Astrocyte (in vitro differentiated cells and primary cell): ENCODE data around the gene TRAPPC3. TPM values are rescaled to one million over a fixed set of nuclear protein-coding genes. Genes with fewer than 3 reads are reported as not detected.
A peak's percentile ranks its signal among the peaks of the same experiment; 100 is the strongest.

ENCODE experiments used
- DNase-seq: peaks from one replicate; pipeline ENCODE4 v3.0.0-alpha.2; 2010; ENCODE audit warnings: low read depth
- FAIRE-seq: peaks from 2 replicates; lab custom pipeline; 2011; peaks lifted over from hg19 to GRCh38; lab: Jason Lieb, UNC
- H2AFZ ChIP-seq: 2 replicates; pipeline ENCODE4 v1.6.0; 2012; ENCODE audit warnings: low read depth, low read length, inconsistent platforms
- H3K27ac ChIP-seq: 2 replicates; pipeline ENCODE4 v1.5.1; 2011; ENCODE audit warnings: low read depth, low read length, inconsistent platforms
- H3K27me3 ChIP-seq: 2 replicates; pipeline ENCODE4 v1.6.0; 2011; ENCODE audit warnings: low read length, inconsistent platforms; ENCODE audit not compliant: insufficient read depth
- H3K36me3 ChIP-seq: 2 replicates; pipeline ENCODE4 v1.5.1; 2011; ENCODE audit warnings: low read length, inconsistent platforms; ENCODE audit not compliant: insufficient read depth
- H3K4me1 ChIP-seq: 2 replicates; pipeline ENCODE4 v1.5.1; 2011; ENCODE audit warnings: low read length, inconsistent platforms; ENCODE audit not compliant: insufficient read depth
- H3K4me2 ChIP-seq: 2 replicates; pipeline ENCODE4 v1.6.0; 2012; ENCODE audit warnings: low read length, inconsistent platforms
- H3K4me3 ChIP-seq: 2 replicates; pipeline ENCODE4 v1.5.1; 2011; ENCODE audit warnings: low read depth, mild to moderate bottlenecking, low read length, inconsistent platforms; ENCODE audit not compliant: insufficient read depth
- H3K79me2 ChIP-seq: 2 replicates; pipeline ENCODE4 v1.6.0; 2012; ENCODE audit warnings: mild to moderate bottlenecking, low read length, inconsistent platforms; ENCODE audit not compliant: insufficient read depth
- H3K9ac ChIP-seq: 2 replicates; pipeline ENCODE4 v1.6.0; 2012; ENCODE audit warnings: mild to moderate bottlenecking, low read length, inconsistent platforms
- H3K9me3 ChIP-seq: 2 replicates; pipeline ENCODE4 v1.5.1; 2012; ENCODE audit warnings: low read depth, mild to moderate bottlenecking, low read length, inconsistent platforms; ENCODE audit not compliant: insufficient read depth
- H4K20me1 ChIP-seq: 2 replicates; pipeline ENCODE4 v1.6.0; 2012; ENCODE audit warnings: low read length, inconsistent platforms; ENCODE audit not compliant: insufficient read depth
- H3K27ac Mint-ChIP-seq: one replicate; pipeline ENCODE4 v1.8.0; 2021; ENCODE audit warnings: mild to moderate bottlenecking, mixed read lengths; ENCODE audit not compliant: unreplicated experiment
- H3K27me3 Mint-ChIP-seq: one replicate; pipeline ENCODE4 v1.8.0; 2021; ENCODE audit warnings: low read depth, mixed read lengths; ENCODE audit not compliant: unreplicated experiment
- H3K36me3 Mint-ChIP-seq: one replicate; pipeline ENCODE4 v1.8.0; 2021; ENCODE audit warnings: low read depth, mixed read lengths; ENCODE audit not compliant: unreplicated experiment
- H3K4me1 Mint-ChIP-seq: one replicate; pipeline ENCODE4 v1.8.0; 2021; ENCODE audit warnings: low read depth, mixed read lengths; ENCODE audit not compliant: unreplicated experiment
- H3K4me3 Mint-ChIP-seq: one replicate; pipeline ENCODE4 v1.8.0; 2021; ENCODE audit warnings: mild to moderate bottlenecking, moderate library complexity, mixed read lengths; ENCODE audit not compliant: unreplicated experiment
- H3K9me3 Mint-ChIP-seq: one replicate; pipeline ENCODE4 v1.8.0; 2021; ENCODE audit warnings: mild to moderate bottlenecking, mixed read lengths; ENCODE audit not compliant: unreplicated experiment
- CTCF ChIP-seq: IDR thresholded peaks from 2 replicates; pipeline ENCODE4 v1.5.1; 2011; ENCODE audit warnings: low read depth, mild to moderate bottlenecking, inconsistent platforms, low read length, moderate library complexity; ENCODE audit not compliant: insufficient read depth
- EZH2 ChIP-seq: IDR thresholded peaks from 2 replicates; pipeline ENCODE4 v1.6.1; 2012; ENCODE audit warnings: mild to moderate bottlenecking, low read length, inconsistent platforms; ENCODE audit not compliant: insufficient read depth
- total RNA-seq: library from RNA; stranded (reverse); gene quantifications from 2 replicates; pipeline ENCODE4 v1.2.1, GENCODE V29; 2021

Gene TRAPPC3
- total RNA-seq, 1 donor from 2014 or later: 87.1 TPM

GRCh38 chr1:36124404-36125128, 24.7 kb downstream of the TRAPPC3 start:
- Histone ChIP-seq H4K20me1 (no peaks in the 10 kb centered on the region), H3K9me3 (no peaks in the 10 kb centered on the region), H3K4me1 (peaks cover 14% of the 10 kb centered on the region), H3K27me3 (peaks cover 13% of the 10 kb centered on the region), H3K27ac (no peak overlapping the region), H3K4me3 (no peak overlapping the region), H3K9ac (no peak overlapping the region), H3K36me3 (no peaks in the 10 kb centered on the region), H3K79me2 (no peaks in the 10 kb centered on the region), H3K4me2 (peak overlapping the region; percentile 71), H2AFZ (no peak overlapping the region)
- peak; percentile 42 for TF ChIP-seq EZH2
- no peak for TF ChIP-seq CTCF
- no peak overlapping the region for H3K27ac Mint-ChIP-seq
- DNase-seq: no peak
- FAIRE-seq: no peak
- H3K36me3 Mint-ChIP-seq: no peaks in the 10 kb centered on the region
- peaks cover 36% of the 10 kb centered on the region for H3K27me3 Mint-ChIP-seq
- peaks cover 39% of the 10 kb centered on the region for H3K4me1 Mint-ChIP-seq
- H3K4me3 Mint-ChIP-seq: peak overlapping the region; percentile 75
- peaks cover 2% of the 10 kb centered on the region for H3K9me3 Mint-ChIP-seq

GRCh38 chr1:36123356-36123755, 25.9 kb downstream of the TRAPPC3 start:
- Mint-ChIP-seq H3K4me3 (no peak overlapping the region), H3K9me3 (peaks cover 2% of the 10 kb centered on the region), H3K36me3 (no peaks in the 10 kb centered on the region), H3K27me3 (peaks cover 36% of the 10 kb centered on the region), H3K4me1 (peaks cover 34% of the 10 kb centered on the region), H3K27ac (no peak overlapping the region)
- TF ChIP-seq CTCF (no peak), EZH2 (no peak)
- Histone ChIP-seq H3K36me3 (no peaks in the 10 kb centered on the region), H3K4me1 (peaks cover 15% of the 10 kb centered on the region), H3K9me3 (no peaks in the 10 kb centered on the region), H3K9ac (no peak overlapping the region), H3K27me3 (peaks cover 13% of the 10 kb centered on the region), H3K27ac (no peak overlapping the region), H3K4me2 (no peak overlapping the region), H3K4me3 (no peak overlapping the region), H2AFZ (no peak overlapping the region), H3K79me2 (no peaks in the 10 kb centered on the region), H4K20me1 (no peaks in the 10 kb centered on the region)
- FAIRE-seq (no peak), DNase-seq (no peak)
